ENCODE measurements around the gene SP6. TPM values are rescaled to one million over a fixed set of nuclear protein-coding genes. Genes with fewer than 3 reads are reported as not detected.

Gene SP6
- total RNA-seq, 1 donor from 2014 or later: 0.05 TPM

GRCh38 chr17:47822785-47823184 is 28.2 kb downstream of the SP6 start:
- H3K4me3 Mint-ChIP-seq: peak overlapping the region; percentile 37
- no peaks in the 10 kb centered on the region for H3K27me3 Mint-ChIP-seq
- peaks cover 43% of the 10 kb centered on the region for H3K36me3 Mint-ChIP-seq (ENCODE audit: low read depth)
- DNase-seq: no peak
- no peak overlapping the region for H3K27ac Mint-ChIP-seq
- H3K9me3 Mint-ChIP-seq: no peaks in the 10 kb centered on the region
- intact Hi-C loops (cut with micrococcal nuclease): no loop called here
- peaks cover 22% of the 10 kb centered on the region for H3K4me1 Mint-ChIP-seq

GRCh38 chr17:47821424-47822391 is 29.3 kb downstream of the SP6 start, which contains the start of gene OSBPL7:
Gene OSBPL7 (minus strand): TSS chr17:47821794. CDS start chr17:47820278, 1,516 bp downstream.
- intact Hi-C loops (cut with micrococcal nuclease): loop anchor here (1.0 kb wide), 1 partner anchor 10 kb away; the partner anchor contains the start of genes LRRC46 and MRPL10
- Mint-ChIP-seq H3K9me3 (no peaks in the 10 kb centered on the region), H3K27ac (peak within 1 kb of the TSS; percentile 81), H3K36me3 (ENCODE audit: low read depth) (peaks cover 44% of the 10 kb centered on the region), H3K27me3 (no peaks in the 10 kb centered on the region), H3K4me3 (peak within 1 kb of the TSS; percentile 98), H3K4me1 (peaks cover 22% of the 10 kb centered on the region)
- DNase-seq: peak; percentile 92

- Mint-ChIP-seq H3K9me3 (no peaks in the 10 kb centered on the region), H3K4me3 (peak overlapping the region; percentile 98), H3K4me1 (peaks cover 22% of the 10 kb centered on the region), H3K27ac (peak overlapping the region; percentile 81), H3K27me3 (no peaks in the 10 kb centered on the region), H3K36me3 (ENCODE audit: low read depth) (peaks cover 41% of the 10 kb centered on the region)
- intact Hi-C loops (cut with micrococcal nuclease): loop anchor here (1.0 kb wide), 1 partner anchor 10 kb away; the partner anchor contains the start of genes LRRC46 and MRPL10
- no peak for DNase-seq
These were observed 29.9 kb downstream of the SP6 start for GRCh38 chr17:47821031-47821423.

- peak overlapping the region; percentile 98 for H3K4me3 Mint-ChIP-seq
- H3K27me3 Mint-ChIP-seq: no peaks in the 10 kb centered on the region
- DNase-seq: no peak
- no peaks in the 10 kb centered on the region for H3K9me3 Mint-ChIP-seq
- intact Hi-C loops (cut with micrococcal nuclease): no loop called here
- peak overlapping the region; percentile 81 for H3K27ac Mint-ChIP-seq
- peaks cover 40% of the 10 kb centered on the region for H3K36me3 Mint-ChIP-seq (ENCODE audit: low read depth)
- H3K4me1 Mint-ChIP-seq: peaks cover 22% of the 10 kb centered on the region
These were observed 30.8 kb downstream of the SP6 start for GRCh38 chr17:47820033-47820789.

- Mint-ChIP-seq H3K27ac (peak overlapping the region; percentile 20), H3K9me3 (no peaks in the 10 kb centered on the region), H3K36me3 (ENCODE audit: low read depth) (peaks cover 42% of the 10 kb centered on the region), H3K4me3 (no peak overlapping the region), H3K27me3 (no peaks in the 10 kb centered on the region), H3K4me1 (peaks cover 22% of the 10 kb centered on the region)
- intact Hi-C loops (cut with micrococcal nuclease): no loop called here
- no peak for DNase-seq
These were observed 31.5 kb downstream of the SP6 start for GRCh38 chr17:47819475-47819874.

GRCh38 chr17:47818002-47818695 is 32.8 kb downstream of the SP6 start:
- H3K4me1 Mint-ChIP-seq: peaks cover 22% of the 10 kb centered on the region
- H3K9me3 Mint-ChIP-seq: no peaks in the 10 kb centered on the region
- H3K27ac Mint-ChIP-seq: no peak overlapping the region
- H3K36me3 Mint-ChIP-seq (ENCODE audit: low read depth): peaks cover 35% of the 10 kb centered on the region
- H3K4me3 Mint-ChIP-seq: no peak overlapping the region
- no peaks in the 10 kb centered on the region for H3K27me3 Mint-ChIP-seq
- no peak for DNase-seq
- intact Hi-C loops (cut with micrococcal nuclease): no loop called here

GRCh38 chr17:47816947-47817346 is 34.0 kb downstream of the SP6 start:
- Mint-ChIP-seq H3K27me3 (no peaks in the 10 kb centered on the region), H3K9me3 (no peaks in the 10 kb centered on the region), H3K27ac (no peak overlapping the region), H3K4me1 (peaks cover 16% of the 10 kb centered on the region), H3K4me3 (no peak overlapping the region), H3K36me3 (ENCODE audit: low read depth) (peaks cover 38% of the 10 kb centered on the region)
- intact Hi-C loops (cut with micrococcal nuclease): no loop called here
- no peak for DNase-seq

GRCh38 chr17:47816111-47816735 is 34.7 kb downstream of the SP6 start:
- peaks cover 43% of the 10 kb centered on the region for H3K36me3 Mint-ChIP-seq (ENCODE audit: low read depth)
- H3K27me3 Mint-ChIP-seq: no peaks in the 10 kb centered on the region
- DNase-seq: no peak
- H3K9me3 Mint-ChIP-seq: no peaks in the 10 kb centered on the region
- H3K27ac Mint-ChIP-seq: no peak overlapping the region
- intact Hi-C loops (cut with micrococcal nuclease): no loop called here
- no peak overlapping the region for H3K4me3 Mint-ChIP-seq
- peaks cover 10% of the 10 kb centered on the region for H3K4me1 Mint-ChIP-seq

- peaks cover 51% of the 10 kb centered on the region for H3K36me3 Mint-ChIP-seq (ENCODE audit: low read depth)
- no peaks in the 10 kb centered on the region for H3K9me3 Mint-ChIP-seq
- intact Hi-C loops (cut with micrococcal nuclease): no loop called here
- no peak for DNase-seq
- H3K27me3 Mint-ChIP-seq: no peaks in the 10 kb centered on the region
- no peak overlapping the region for H3K27ac Mint-ChIP-seq
- H3K4me3 Mint-ChIP-seq: no peak overlapping the region
- peaks cover 3% of the 10 kb centered on the region for H3K4me1 Mint-ChIP-seq
These were observed 35.7 kb downstream of the SP6 start for GRCh38 chr17:47815106-47815918.

GRCh38 chr17:47813512-47814031 is 37.4 kb downstream of the SP6 start:
- peaks cover 6% of the 10 kb centered on the region for H3K4me1 Mint-ChIP-seq
- DNase-seq: no peak
- H3K27me3 Mint-ChIP-seq: no peaks in the 10 kb centered on the region
- intact Hi-C loops (cut with micrococcal nuclease): no loop called here
- no peak overlapping the region for H3K4me3 Mint-ChIP-seq
- no peaks in the 10 kb centered on the region for H3K9me3 Mint-ChIP-seq
- H3K27ac Mint-ChIP-seq: no peak overlapping the region
- peaks cover 51% of the 10 kb centered on the region for H3K36me3 Mint-ChIP-seq (ENCODE audit: low read depth)

- H3K27ac Mint-ChIP-seq: no peak overlapping the region
- H3K4me3 Mint-ChIP-seq: no peak overlapping the region
- no peak for DNase-seq
- intact Hi-C loops (cut with micrococcal nuclease): no loop called here
- H3K4me1 Mint-ChIP-seq: peaks cover 6% of the 10 kb centered on the region
- no peaks in the 10 kb centered on the region for H3K27me3 Mint-ChIP-seq
- no peaks in the 10 kb centered on the region for H3K9me3 Mint-ChIP-seq
- peaks cover 49% of the 10 kb centered on the region for H3K36me3 Mint-ChIP-seq (ENCODE audit: low read depth)
These were observed 37.9 kb downstream of the SP6 start for GRCh38 chr17:47813077-47813476.

- Mint-ChIP-seq H3K4me3 (no peak overlapping the region), H3K27me3 (no peaks in the 10 kb centered on the region), H3K4me1 (peaks cover 6% of the 10 kb centered on the region), H3K36me3 (ENCODE audit: low read depth) (peaks cover 50% of the 10 kb centered on the region), H3K27ac (no peak overlapping the region), H3K9me3 (no peaks in the 10 kb centered on the region)
- intact Hi-C loops (cut with micrococcal nuclease): no loop called here
- DNase-seq: no peak
These were observed 38.6 kb downstream of the SP6 start for GRCh38 chr17:47812146-47812920.
